Chondrocyte (in vitro differentiated cells): ENCODE results near the gene TMEM250. TPM values are rescaled to one million over a fixed set of nuclear protein-coding genes. Genes with fewer than 3 reads are reported as not detected.

ENCODE experiments used
- DNase-seq: peaks from one replicate; pipeline ENCODE4 v3.0.0; 2021; ENCODE audit warnings: mixed read lengths, low spot score
- H3K27ac Mint-ChIP-seq: one replicate; pipeline ENCODE4 v1.8.0; 2021; ENCODE audit warnings: mild to moderate bottlenecking, moderate library complexity, mixed read lengths; ENCODE audit not compliant: unreplicated experiment
- H3K27me3 Mint-ChIP-seq: 2 replicates; pipeline ENCODE4 v1.8.0; 2021; ENCODE audit warnings: low read depth, mixed read lengths
- H3K36me3 Mint-ChIP-seq: 2 replicates; pipeline ENCODE4 v1.8.0; 2021; ENCODE audit warnings: low read depth, mixed read lengths
- H3K4me1 Mint-ChIP-seq: 2 replicates; pipeline ENCODE4 v1.8.0; 2021; ENCODE audit warnings: low read depth, mild to moderate bottlenecking, mixed read lengths
- H3K4me3 Mint-ChIP-seq: one replicate; pipeline ENCODE4 v1.8.0; 2021; ENCODE audit warnings: mild to moderate bottlenecking, moderate library complexity, mixed read lengths; ENCODE audit not compliant: unreplicated experiment
- H3K9me3 Mint-ChIP-seq: 2 replicates; pipeline ENCODE4 v1.8.0; 2021; ENCODE audit warnings: low read depth, mixed read lengths
- total RNA-seq: library from RNA; stranded (reverse); gene quantifications from 3 replicates; pipeline ENCODE4 v1.2.1, GENCODE V29; 2021
- TF ChIP-seq, protein P1 (sequence below): fragments of 200-600 bp; sonication (generic); IDR thresholded peaks from 2 replicates; pipeline ENCODE4 v1.5.0; 2021; ENCODE audit warnings: antibody characterized with exemption, mild to moderate bottlenecking, moderate library complexity

Gene TMEM250
- total RNA-seq, 1 donor from 2014 or later = 37.3 TPM

DNA sequence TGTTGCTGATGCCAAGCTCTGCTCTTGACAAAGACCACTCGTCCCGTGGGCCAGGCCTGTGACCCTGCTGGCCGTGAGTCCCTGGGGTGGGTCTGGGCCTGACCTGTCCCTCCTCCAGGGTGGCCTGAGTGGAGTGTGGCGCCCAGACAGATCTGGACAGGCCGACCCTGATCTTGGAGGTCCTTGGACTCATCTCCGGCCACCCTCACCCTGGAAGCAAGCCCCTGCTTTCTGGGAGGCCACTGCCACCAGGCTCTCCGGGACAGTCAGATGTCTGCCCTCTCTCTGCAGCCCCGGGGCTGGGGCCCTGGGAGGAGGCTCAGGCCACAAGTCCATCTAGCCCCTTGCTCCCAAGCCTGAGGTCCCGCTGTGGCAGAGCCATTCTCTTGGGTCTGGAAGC, 31.2 kb upstream of the TMEM250 start:
- H3K27me3 Mint-ChIP-seq = peaks cover 14% of the 10 kb centered on the region
- no peak overlapping the region for H3K4me3 Mint-ChIP-seq
- H3K4me1 Mint-ChIP-seq = no peaks in the 10 kb centered on the region
- no peak overlapping the region for H3K27ac Mint-ChIP-seq
- no peaks in the 10 kb centered on the region for H3K9me3 Mint-ChIP-seq
- no peaks in the 10 kb centered on the region for H3K36me3 Mint-ChIP-seq
- DNase-seq = no peak
- TF ChIP-seq, protein P1, sequence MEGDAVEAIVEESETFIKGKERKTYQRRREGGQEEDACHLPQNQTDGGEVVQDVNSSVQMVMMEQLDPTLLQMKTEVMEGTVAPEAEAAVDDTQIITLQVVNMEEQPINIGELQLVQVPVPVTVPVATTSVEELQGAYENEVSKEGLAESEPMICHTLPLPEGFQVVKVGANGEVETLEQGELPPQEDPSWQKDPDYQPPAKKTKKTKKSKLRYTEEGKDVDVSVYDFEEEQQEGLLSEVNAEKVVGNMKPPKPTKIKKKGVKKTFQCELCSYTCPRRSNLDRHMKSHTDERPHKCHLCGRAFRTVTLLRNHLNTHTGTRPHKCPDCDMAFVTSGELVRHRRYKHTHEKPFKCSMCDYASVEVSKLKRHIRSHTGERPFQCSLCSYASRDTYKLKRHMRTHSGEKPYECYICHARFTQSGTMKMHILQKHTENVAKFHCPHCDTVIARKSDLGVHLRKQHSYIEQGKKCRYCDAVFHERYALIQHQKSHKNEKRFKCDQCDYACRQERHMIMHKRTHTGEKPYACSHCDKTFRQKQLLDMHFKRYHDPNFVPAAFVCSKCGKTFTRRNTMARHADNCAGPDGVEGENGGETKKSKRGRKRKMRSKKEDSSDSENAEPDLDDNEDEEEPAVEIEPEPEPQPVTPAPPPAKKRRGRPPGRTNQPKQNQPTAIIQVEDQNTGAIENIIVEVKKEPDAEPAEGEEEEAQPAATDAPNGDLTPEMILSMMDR = no peak

DNA sequence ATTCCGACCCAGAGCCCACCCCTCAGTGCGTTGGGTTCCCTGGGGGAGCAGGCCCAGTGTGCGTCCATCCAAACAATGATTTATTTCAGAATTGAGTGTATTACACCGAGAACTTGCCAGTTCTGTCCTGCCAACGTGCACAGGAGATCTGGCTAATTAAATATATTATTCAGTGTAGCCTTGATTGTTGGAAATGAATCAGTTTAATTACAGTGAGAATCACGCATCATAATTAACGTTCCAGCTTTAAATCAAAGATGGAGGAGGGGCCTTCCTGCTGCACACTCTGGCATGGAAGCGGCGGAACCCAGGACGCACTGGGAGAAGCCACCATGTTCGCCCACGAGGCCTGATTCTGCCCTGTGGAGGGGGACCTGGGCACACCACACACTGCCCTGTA, 30.7 kb upstream of the TMEM250 start:
- Mint-ChIP-seq H3K27me3 (peaks cover 16% of the 10 kb centered on the region), H3K4me3 (no peak overlapping the region), H3K36me3 (no peaks in the 10 kb centered on the region), H3K9me3 (no peaks in the 10 kb centered on the region), H3K27ac (no peak overlapping the region), H3K4me1 (no peaks in the 10 kb centered on the region)
- no peak for DNase-seq
- TF ChIP-seq, protein P1 = no peak

DNA sequence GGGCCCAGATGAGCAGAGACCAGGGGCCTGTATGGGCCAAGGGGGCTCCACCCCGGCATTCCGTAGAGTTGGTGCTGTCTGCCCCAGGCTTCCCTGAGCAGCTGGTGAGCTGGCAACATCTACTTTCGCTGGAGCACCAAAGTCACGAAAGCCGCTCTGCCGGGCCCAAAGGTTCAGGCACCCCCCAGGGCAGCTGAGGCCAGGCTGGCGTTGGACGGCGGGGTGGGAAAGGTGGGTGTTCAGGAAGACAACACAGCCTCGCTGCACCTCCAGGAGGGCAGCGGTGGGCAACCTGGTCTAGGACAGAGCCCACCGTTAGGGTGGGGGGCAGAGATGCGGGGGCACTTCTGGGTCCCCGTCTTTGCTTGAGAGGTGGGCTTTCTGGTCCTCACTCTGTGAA, 30.1 kb upstream of the TMEM250 start:
- no peak overlapping the region for H3K27ac Mint-ChIP-seq
- H3K27me3 Mint-ChIP-seq = peaks cover 18% of the 10 kb centered on the region
- DNase-seq = no peak
- no peaks in the 10 kb centered on the region for H3K4me1 Mint-ChIP-seq
- no peaks in the 10 kb centered on the region for H3K36me3 Mint-ChIP-seq
- no peak overlapping the region for H3K4me3 Mint-ChIP-seq
- TF ChIP-seq, protein P1 = no peak
- H3K9me3 Mint-ChIP-seq = no peaks in the 10 kb centered on the region

DNA sequence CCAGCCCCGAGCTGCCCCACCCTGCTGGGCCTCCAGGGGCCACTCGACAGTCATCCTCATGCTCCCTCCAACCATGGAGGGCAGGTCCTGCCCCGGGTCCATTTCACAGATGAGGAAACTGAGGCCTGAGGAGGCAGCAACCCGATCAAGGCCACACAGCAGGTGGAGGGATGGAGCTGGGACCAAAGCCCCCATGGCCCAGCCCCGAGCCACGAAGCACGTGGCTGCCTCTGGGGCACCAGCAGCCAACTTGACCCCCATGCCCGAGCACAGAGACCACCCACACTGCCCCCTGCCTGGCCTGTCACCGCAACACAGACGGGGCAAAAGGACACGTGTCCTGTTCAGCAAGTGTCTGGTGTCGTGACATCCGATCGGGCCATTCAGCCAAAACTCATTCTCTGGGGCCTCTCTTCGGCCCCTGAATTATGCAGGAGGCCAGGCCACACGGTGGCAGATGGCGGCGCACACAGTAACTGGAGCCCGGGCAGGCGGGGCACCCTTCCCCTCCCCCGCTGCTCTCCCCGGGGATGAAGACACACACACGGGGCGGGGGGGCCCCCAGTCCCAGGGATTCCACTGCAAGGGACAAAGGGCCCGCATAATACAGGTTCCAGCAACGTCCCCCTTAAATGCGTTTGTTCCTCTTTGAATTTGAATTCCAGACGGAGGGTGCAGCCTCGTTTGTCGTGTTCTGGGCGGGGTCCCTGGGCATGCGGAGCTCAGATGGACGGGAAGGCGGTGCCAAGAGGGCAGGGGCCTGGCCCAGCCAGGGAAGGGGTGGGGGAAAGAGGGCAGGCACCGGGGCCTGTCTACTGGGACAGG, 29.4 kb upstream of the TMEM250 start:
- no peak for DNase-seq
- H3K36me3 Mint-ChIP-seq = no peaks in the 10 kb centered on the region
- TF ChIP-seq, protein P1 = no peak
- no peaks in the 10 kb centered on the region for H3K9me3 Mint-ChIP-seq
- H3K27ac Mint-ChIP-seq = no peak overlapping the region
- H3K4me1 Mint-ChIP-seq = no peaks in the 10 kb centered on the region
- peaks cover 18% of the 10 kb centered on the region for H3K27me3 Mint-ChIP-seq
- no peak overlapping the region for H3K4me3 Mint-ChIP-seq

DNA sequence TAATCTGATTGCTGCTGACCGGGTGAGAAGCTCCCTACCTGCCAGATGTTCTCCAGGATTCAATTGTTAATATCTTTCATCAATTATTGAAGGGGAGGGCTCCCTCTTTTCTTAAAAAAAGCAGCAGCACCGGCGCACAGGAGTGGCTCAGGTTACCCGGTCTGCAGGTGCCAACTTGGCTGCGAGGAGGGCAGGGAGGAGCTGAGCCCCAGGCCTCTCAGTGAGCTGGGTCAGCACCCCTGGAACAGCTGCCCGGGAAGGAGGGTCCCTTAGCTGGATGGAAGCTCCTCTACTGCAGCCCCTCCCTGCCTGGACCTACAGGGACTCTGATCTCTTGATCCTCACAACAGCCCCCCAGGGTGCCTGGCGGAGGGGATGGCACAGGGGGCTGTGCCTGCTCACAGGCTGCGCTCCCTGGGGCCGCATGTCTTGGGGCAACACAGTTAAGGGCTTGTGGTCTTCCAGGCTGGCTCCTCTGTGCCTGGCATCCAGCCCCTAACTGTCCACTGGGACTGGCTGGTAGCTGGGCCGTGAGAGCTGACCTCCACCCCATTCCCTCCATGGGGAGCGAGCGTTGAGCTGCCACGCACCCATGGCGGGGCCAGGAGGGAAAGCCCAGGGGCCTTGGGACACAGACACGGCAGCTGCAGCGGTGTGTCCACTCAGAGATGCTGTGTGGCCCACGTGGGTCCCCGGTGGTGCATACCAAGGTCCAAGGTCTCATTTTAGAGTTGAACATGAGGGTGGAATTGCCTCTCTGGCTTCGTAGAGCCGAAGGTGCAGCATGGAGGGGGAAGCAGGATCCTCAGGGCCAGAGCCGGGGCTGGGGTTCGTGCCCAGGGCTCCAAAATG, 28.6 kb upstream of the TMEM250 start:
- Mint-ChIP-seq H3K27ac (no peak overlapping the region), H3K9me3 (no peaks in the 10 kb centered on the region), H3K4me1 (no peaks in the 10 kb centered on the region), H3K27me3 (peaks cover 18% of the 10 kb centered on the region), H3K4me3 (no peak overlapping the region), H3K36me3 (no peaks in the 10 kb centered on the region)
- TF ChIP-seq, protein P1 = no peak
- no peak for DNase-seq
